HEK293 (cell line): ENCODE results near the gene IL1RAPL1.

Experiments
- CTCF ChIA-PET: fragments of 350-600 bp; formaldehyde crosslinking; extraction: SDS; loops from one replicate; lab custom pipeline; 2021; ENCODE audit warnings: antibody characterized with exemption; lab: Yijun Ruan, JAX
- POLR2A ChIA-PET: fragments of 300-600 bp; formaldehyde crosslinking; extraction: SDS; loops from one replicate; lab custom pipeline; 2020; ENCODE audit warnings: antibody characterized with exemption, inconsistent platforms; lab: Yijun Ruan, JAX
- H3K27ac ChIP-seq: fragments of 200-500 bp; sonication (Bioruptor generic); 2 replicates; pipeline ENCODE4 v1.5.1; 2014; ENCODE audit warnings: low read depth, low read length, control low read depth, inconsistent platforms; ENCODE audit errors: extremely low read depth
- H3K36me3 ChIP-seq, 2 experiments: fragments of 200-500 bp in 1 of 2; sonication (Bioruptor generic) in 1 of 2; 1 replicate in 1 of 2; 2 replicates in 1 of 2; pipeline ENCODE4 v1.5.1; 2014 to 2017; ENCODE audit warnings: inconsistent platforms in 2 of 2, low read length in 2 of 2; ENCODE audit not compliant: control insufficient read depth in 2 of 2, insufficient read depth in 1 of 2
- H3K4me1 ChIP-seq: fragments of 200-500 bp; sonication (Bioruptor generic); 2 replicates; pipeline ENCODE4 v1.5.1; 2014; ENCODE audit warnings: mild to moderate bottlenecking, low read length, inconsistent platforms; ENCODE audit not compliant: control insufficient read depth, insufficient read depth
- H3K4me3 ChIP-seq: 2 replicates; pipeline ENCODE4 v1.5.1; 2011; ENCODE audit warnings: low read depth, mild to moderate bottlenecking, control low read depth, low read length, moderate library complexity
- H3K9me3 ChIP-seq: fragments of 200-500 bp; sonication (Bioruptor generic); 2 replicates; pipeline ENCODE4 v1.5.1; 2014; ENCODE audit warnings: low read depth, low read length, inconsistent platforms; ENCODE audit not compliant: control insufficient read depth, insufficient read depth
- EGR2 ChIP-seq: fragments of 450-650 bp; formaldehyde crosslinking; IDR thresholded peaks from 2 replicates; pipeline ENCODE4 v1.5.1; 2016; ENCODE audit warnings: low read depth, missing biosample characterization, missing genetic modification characterization
- GLIS2 ChIP-seq: fragments of 450-650 bp; formaldehyde crosslinking; IDR thresholded peaks from 2 replicates; pipeline ENCODE4 v1.5.1; 2016; ENCODE audit warnings: missing biosample characterization, missing genetic modification characterization
- HOXC10 ChIP-seq: sonication (generic); formaldehyde crosslinking; IDR thresholded peaks from 2 replicates; pipeline ENCODE4 v1.8.1; 2023; ENCODE audit warnings: mild to moderate bottlenecking, missing genetic modification reagents
- KLF10 ChIP-seq: fragments of 450-650 bp; IDR thresholded peaks from 2 replicates; pipeline ENCODE4 v1.5.1; 2018; ENCODE audit warnings: missing biosample characterization, mild to moderate bottlenecking, missing genetic modification characterization
- REST ChIP-seq: fragments of 450-650 bp; formaldehyde crosslinking; IDR thresholded peaks from 2 replicates; pipeline ENCODE4 v1.5.1; 2016; ENCODE audit warnings: missing biosample characterization, missing genetic modification characterization
- SCRT2 ChIP-seq: fragments of 450-650 bp; formaldehyde crosslinking; IDR thresholded peaks from 2 replicates; pipeline ENCODE4 v1.5.1; 2016; ENCODE audit warnings: missing biosample characterization, missing genetic modification characterization
- TCF7L2 ChIP-seq: IDR thresholded peaks from 2 replicates; pipeline ENCODE4 v1.6.1; 2011; ENCODE audit warnings: low read depth, mild to moderate bottlenecking, inconsistent platforms, low read length, moderate library complexity, borderline replicate concordance
- WT1 ChIP-seq: fragments of 450-650 bp; formaldehyde crosslinking; IDR thresholded peaks from 2 replicates; pipeline ENCODE4 v1.5.1; 2016; ENCODE audit warnings: missing biosample characterization, missing genetic modification characterization
- ZFHX2 ChIP-seq: fragments of 450-650 bp; formaldehyde crosslinking; conservative IDR thresholded peaks from 2 replicates; pipeline ENCODE4 v1.5.1; 2016; ENCODE audit warnings: missing biosample characterization, missing genetic modification characterization
- ZFP41 ChIP-seq: fragments of 450-650 bp; formaldehyde crosslinking; IDR thresholded peaks from 2 replicates; pipeline ENCODE4 v1.5.1; 2016; ENCODE audit warnings: missing biosample characterization, missing genetic modification characterization, borderline replicate concordance
- ZNF10 ChIP-seq: fragments of 450-650 bp; formaldehyde crosslinking; IDR thresholded peaks from 2 replicates; pipeline ENCODE4 v1.5.1; 2017; ENCODE audit warnings: missing biosample characterization, missing genetic modification characterization
- ZNF112 ChIP-seq: fragments of 450-650 bp; formaldehyde crosslinking; IDR thresholded peaks from 2 replicates; pipeline ENCODE4 v1.5.0; 2017; ENCODE audit warnings: missing biosample characterization, missing genetic modification characterization
- ZNF221 ChIP-seq: fragments of 450-650 bp; formaldehyde crosslinking; IDR thresholded peaks from 2 replicates; pipeline ENCODE4 v1.5.1; 2017; ENCODE audit warnings: missing biosample characterization, missing genetic modification characterization, borderline replicate concordance
- ZNF248 ChIP-seq: fragments of 450-650 bp; formaldehyde crosslinking; IDR thresholded peaks from 2 replicates; pipeline ENCODE4 v1.5.1; 2017; ENCODE audit warnings: missing biosample characterization, missing genetic modification characterization
- ZNF311 ChIP-seq: fragments of 450-650 bp; formaldehyde crosslinking; IDR thresholded peaks from 2 replicates; pipeline ENCODE4 v1.5.1; 2017; ENCODE audit warnings: missing biosample characterization, missing genetic modification characterization, borderline replicate concordance
- ZNF324 ChIP-seq: fragments of 450-650 bp; formaldehyde crosslinking; IDR thresholded peaks from 2 replicates; pipeline ENCODE4 v1.5.1; 2016; ENCODE audit warnings: missing biosample characterization, missing genetic modification characterization
- ZNF350 ChIP-seq: fragments of 450-650 bp; formaldehyde crosslinking; IDR thresholded peaks from 2 replicates; pipeline ENCODE4 v1.5.0; 2017; ENCODE audit warnings: missing biosample characterization, mild to moderate bottlenecking, missing genetic modification characterization
- ZNF449 ChIP-seq: fragments of 450-650 bp; formaldehyde crosslinking; IDR thresholded peaks from 2 replicates; pipeline ENCODE4 v1.5.1; 2017; ENCODE audit warnings: missing biosample characterization, mild to moderate bottlenecking, missing genetic modification characterization, moderate library complexity
- ZNF548 ChIP-seq: fragments of 450-650 bp; formaldehyde crosslinking; IDR thresholded peaks from 2 replicates; pipeline ENCODE4 v1.5.1; 2016; ENCODE audit warnings: missing biosample characterization, missing genetic modification characterization
- ZNF555 ChIP-seq: fragments of 450-650 bp; formaldehyde crosslinking; conservative IDR thresholded peaks from 2 replicates; pipeline ENCODE4 v1.5.1; 2017; ENCODE audit warnings: missing biosample characterization, mild to moderate bottlenecking, missing genetic modification characterization, inconsistent platforms
- ZNF658 ChIP-seq: fragments of 450-650 bp; formaldehyde crosslinking; IDR thresholded peaks from 2 replicates; pipeline ENCODE4; 2016; ENCODE audit warnings: missing biosample characterization, missing genetic modification characterization
- ZNF664 ChIP-seq: fragments of 450-650 bp; formaldehyde crosslinking; IDR thresholded peaks from 2 replicates; pipeline ENCODE4 v1.5.1; 2016; ENCODE audit warnings: missing biosample characterization, missing genetic modification characterization
- ZNF768 ChIP-seq: fragments of 450-650 bp; formaldehyde crosslinking; IDR thresholded peaks from 2 replicates; pipeline ENCODE4 v1.5.1; 2018; ENCODE audit warnings: missing biosample characterization, mild to moderate bottlenecking, missing genetic modification characterization
- ZNF792 ChIP-seq: fragments of 450-650 bp; formaldehyde crosslinking; IDR thresholded peaks from 2 replicates; pipeline ENCODE4 v1.5.1; 2016; ENCODE audit warnings: missing biosample characterization, missing genetic modification characterization
- TF ChIP-seq, protein P1 (sequence below): fragments of 450-650 bp; formaldehyde crosslinking; IDR thresholded peaks from 2 replicates; pipeline ENCODE4 v1.5.1; 2016; ENCODE audit warnings: missing biosample characterization, missing genetic modification characterization, low read depth
- TF ChIP-seq, protein P2 (sequence below): fragments of 450-650 bp; formaldehyde crosslinking; IDR thresholded peaks from 2 replicates; pipeline ENCODE4; 2016; ENCODE audit warnings: missing biosample characterization, missing genetic modification characterization
- TF ChIP-seq, protein P3 (sequence below): fragments of 450-650 bp; formaldehyde crosslinking; IDR thresholded peaks from 2 replicates; pipeline ENCODE4 v1.5.1; 2016; ENCODE audit warnings: missing biosample characterization, missing genetic modification characterization

IL1RAPL1 gene

GRCh38 chrX:28659269-28659668, 72.0 kb downstream of the IL1RAPL1 start:
- TF ChIP-seq WT1 (tag by site-specific recombination) (no peak), ZNF248 (tag by site-specific recombination) (no peak), ZNF350 (tag by site-specific recombination) (no peak), ZNF658 (no peak), TCF7L2 (no peak), ZNF548 (tag by site-specific recombination) (no peak), ZNF664 (tag by site-specific recombination) (no peak), HOXC10 (CRISPR knock-in tag) (no peak), SCRT2 (tag by site-specific recombination) (no peak), ZNF324 (no peak), ZNF112 (tag by site-specific recombination) (no peak), KLF10 (tag by site-specific recombination) (no peak), ZNF311 (tag by site-specific recombination) (no peak), ZNF10 (no peak)
- TF ChIP-seq, protein P1, sequence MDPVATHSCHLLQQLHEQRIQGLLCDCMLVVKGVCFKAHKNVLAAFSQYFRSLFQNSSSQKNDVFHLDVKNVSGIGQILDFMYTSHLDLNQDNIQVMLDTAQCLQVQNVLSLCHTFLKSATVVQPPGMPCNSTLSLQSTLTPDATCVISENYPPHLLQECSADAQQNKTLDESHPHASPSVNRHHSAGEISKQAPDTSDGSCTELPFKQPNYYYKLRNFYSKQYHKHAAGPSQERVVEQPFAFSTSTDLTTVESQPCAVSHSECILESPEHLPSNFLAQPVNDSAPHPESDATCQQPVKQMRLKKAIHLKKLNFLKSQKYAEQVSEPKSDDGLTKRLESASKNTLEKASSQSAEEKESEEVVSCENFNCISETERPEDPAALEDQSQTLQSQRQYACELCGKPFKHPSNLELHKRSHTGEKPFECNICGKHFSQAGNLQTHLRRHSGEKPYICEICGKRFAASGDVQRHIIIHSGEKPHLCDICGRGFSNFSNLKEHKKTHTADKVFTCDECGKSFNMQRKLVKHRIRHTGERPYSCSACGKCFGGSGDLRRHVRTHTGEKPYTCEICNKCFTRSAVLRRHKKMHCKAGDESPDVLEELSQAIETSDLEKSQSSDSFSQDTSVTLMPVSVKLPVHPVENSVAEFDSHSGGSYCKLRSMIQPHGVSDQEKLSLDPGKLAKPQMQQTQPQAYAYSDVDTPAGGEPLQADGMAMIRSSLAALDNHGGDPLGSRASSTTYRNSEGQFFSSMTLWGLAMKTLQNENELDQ (tag by site-specific recombination) = no peak
- TF ChIP-seq, protein P2, sequence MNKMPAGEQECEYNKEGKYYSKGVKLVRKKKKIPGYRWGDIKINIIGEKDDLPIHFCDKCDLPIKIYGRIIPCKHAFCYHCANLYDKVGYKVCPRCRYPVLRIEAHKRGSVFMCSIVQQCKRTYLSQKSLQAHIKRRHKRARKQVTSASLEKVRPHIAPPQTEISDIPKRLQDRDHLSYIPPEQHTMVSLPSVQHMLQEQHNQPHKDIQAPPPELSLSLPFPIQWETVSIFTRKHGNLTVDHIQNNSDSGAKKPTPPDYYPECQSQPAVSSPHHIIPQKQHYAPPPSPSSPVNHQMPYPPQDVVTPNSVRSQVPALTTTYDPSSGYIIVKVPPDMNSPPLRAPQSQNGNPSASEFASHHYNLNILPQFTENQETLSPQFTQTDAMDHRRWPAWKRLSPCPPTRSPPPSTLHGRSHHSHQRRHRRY (tag by site-specific recombination) = no peak
- H3K36me3 ChIP-seq = no peaks in the 10 kb centered on the region
- H3K4me3 ChIP-seq = no peak overlapping the region
- no peaks in the 10 kb centered on the region for H3K4me1 ChIP-seq
- ChIA-PET CTCF (no interaction called here), POLR2A (no interaction called here)
- no peak overlapping the region for H3K27ac ChIP-seq
- no peaks in the 10 kb centered on the region for H3K9me3 ChIP-seq

- ChIA-PET CTCF (no interaction called here), POLR2A (no interaction called here)
- Histone ChIP-seq H3K4me3 (no peak overlapping the region), H3K27ac (no peak overlapping the region), H3K9me3 (no peaks in the 10 kb centered on the region), H3K4me1 (no peaks in the 10 kb centered on the region), H3K36me3 (no peaks in the 10 kb centered on the region)
- no peak for TF ChIP-seq REST (tag by site-specific recombination)
- TF ChIP-seq ZNF10 = no peak
- TF ChIP-seq ZFHX2 = peak; percentile 45
- no peak for TF ChIP-seq ZNF221 (tag by site-specific recombination)
- TF ChIP-seq ZFP41 (tag by site-specific recombination) = no peak
- TF ChIP-seq ZNF768 (tag by site-specific recombination) = no peak
- TF ChIP-seq ZNF792 = no peak
- no peak for TF ChIP-seq ZNF555 (tag by site-specific recombination)
- TF ChIP-seq, protein P3, sequence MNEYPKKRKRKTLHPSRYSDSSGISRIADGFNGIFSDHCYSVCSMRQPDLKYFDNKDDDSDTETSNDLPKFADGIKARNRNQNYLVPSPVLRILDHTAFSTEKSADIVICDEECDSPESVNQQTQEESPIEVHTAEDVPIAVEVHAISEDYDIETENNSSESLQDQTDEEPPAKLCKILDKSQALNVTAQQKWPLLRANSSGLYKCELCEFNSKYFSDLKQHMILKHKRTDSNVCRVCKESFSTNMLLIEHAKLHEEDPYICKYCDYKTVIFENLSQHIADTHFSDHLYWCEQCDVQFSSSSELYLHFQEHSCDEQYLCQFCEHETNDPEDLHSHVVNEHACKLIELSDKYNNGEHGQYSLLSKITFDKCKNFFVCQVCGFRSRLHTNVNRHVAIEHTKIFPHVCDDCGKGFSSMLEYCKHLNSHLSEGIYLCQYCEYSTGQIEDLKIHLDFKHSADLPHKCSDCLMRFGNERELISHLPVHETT (tag by site-specific recombination) = no peak
- no peak for TF ChIP-seq GLIS2 (tag by site-specific recombination)
- no peak for TF ChIP-seq ZNF449 (tag by site-specific recombination)
- peak; percentile 26; the same call in 1 of the 2 replicates for TF ChIP-seq EGR2 (tag by site-specific recombination)
- no peak for TF ChIP-seq HOXC10 (CRISPR knock-in tag)
Observed at GRCh38 chrX:28665778-28666177, 78.5 kb downstream of the IL1RAPL1 start.
